Activated naive CD8-positive, alpha-beta T cell treated with anti-CD3 and anti-CD28 coated beads, Interleukin-2, amount 10 ng/mL, durations not matched to agents 7 days and 5 days (primary cell): Measurements from ENCODE around the gene SSTR4. TPM values are rescaled to one million over a fixed set of nuclear protein-coding genes. Genes with fewer than 3 reads are reported as not detected.
"Not testable (repeated sequence)": the region's sequence is repeated elsewhere in the genome, so short reads cannot be mapped to it uniquely, and the experiment has no call there.

Experiments
- ATAC-seq: fragments of 150-1000 bp; cut with Tn5 transposase; one replicate; pipeline ENCODE4 v1.10.0; 2021; ENCODE audit warnings: low read depth, moderate library complexity
- POLR2A ChIA-PET: fragments of 350-600 bp; sonication (Branson Sonifier 250); formaldehyde crosslinking; loops from one replicate; lab custom pipeline; 2021; ENCODE audit warnings: antibody characterized with exemption; lab: Charles Lee
- DNase-seq: peaks from one replicate; pipeline ENCODE4 v3.0.0; 2021
- H3K27ac Mint-ChIP-seq: one replicate; pipeline ENCODE4 v1.8.0; 2022; ENCODE audit warnings: mild to moderate bottlenecking, mixed read lengths
- H3K27me3 Mint-ChIP-seq: one replicate; pipeline ENCODE4 v1.8.0; 2022; ENCODE audit warnings: mild to moderate bottlenecking, moderate library complexity, mixed read lengths
- H3K36me3 Mint-ChIP-seq: one replicate; pipeline ENCODE4 v1.8.0; 2021; ENCODE audit warnings: mild to moderate bottlenecking, mixed read lengths
- H3K4me1 Mint-ChIP-seq: one replicate; pipeline ENCODE4 v1.8.0; 2021; ENCODE audit warnings: mixed read lengths
- H3K4me3 Mint-ChIP-seq: one replicate; pipeline ENCODE4 v1.8.0; 2022; ENCODE audit warnings: mild to moderate bottlenecking, moderate library complexity, mixed read lengths
- H3K9me3 Mint-ChIP-seq: one replicate; pipeline ENCODE4 v1.8.0; 2021; ENCODE audit warnings: mixed read lengths
- total RNA-seq, 2 experiments: library from RNA; stranded (reverse); gene quantifications; one replicate each; pipeline ENCODE4 v1.2.3, GENCODE V29; 2021

Gene SSTR4, protein sequence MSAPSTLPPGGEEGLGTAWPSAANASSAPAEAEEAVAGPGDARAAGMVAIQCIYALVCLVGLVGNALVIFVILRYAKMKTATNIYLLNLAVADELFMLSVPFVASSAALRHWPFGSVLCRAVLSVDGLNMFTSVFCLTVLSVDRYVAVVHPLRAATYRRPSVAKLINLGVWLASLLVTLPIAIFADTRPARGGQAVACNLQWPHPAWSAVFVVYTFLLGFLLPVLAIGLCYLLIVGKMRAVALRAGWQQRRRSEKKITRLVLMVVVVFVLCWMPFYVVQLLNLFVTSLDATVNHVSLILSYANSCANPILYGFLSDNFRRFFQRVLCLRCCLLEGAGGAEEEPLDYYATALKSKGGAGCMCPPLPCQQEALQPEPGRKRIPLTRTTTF
- total RNA-seq, result not detected

DNA sequence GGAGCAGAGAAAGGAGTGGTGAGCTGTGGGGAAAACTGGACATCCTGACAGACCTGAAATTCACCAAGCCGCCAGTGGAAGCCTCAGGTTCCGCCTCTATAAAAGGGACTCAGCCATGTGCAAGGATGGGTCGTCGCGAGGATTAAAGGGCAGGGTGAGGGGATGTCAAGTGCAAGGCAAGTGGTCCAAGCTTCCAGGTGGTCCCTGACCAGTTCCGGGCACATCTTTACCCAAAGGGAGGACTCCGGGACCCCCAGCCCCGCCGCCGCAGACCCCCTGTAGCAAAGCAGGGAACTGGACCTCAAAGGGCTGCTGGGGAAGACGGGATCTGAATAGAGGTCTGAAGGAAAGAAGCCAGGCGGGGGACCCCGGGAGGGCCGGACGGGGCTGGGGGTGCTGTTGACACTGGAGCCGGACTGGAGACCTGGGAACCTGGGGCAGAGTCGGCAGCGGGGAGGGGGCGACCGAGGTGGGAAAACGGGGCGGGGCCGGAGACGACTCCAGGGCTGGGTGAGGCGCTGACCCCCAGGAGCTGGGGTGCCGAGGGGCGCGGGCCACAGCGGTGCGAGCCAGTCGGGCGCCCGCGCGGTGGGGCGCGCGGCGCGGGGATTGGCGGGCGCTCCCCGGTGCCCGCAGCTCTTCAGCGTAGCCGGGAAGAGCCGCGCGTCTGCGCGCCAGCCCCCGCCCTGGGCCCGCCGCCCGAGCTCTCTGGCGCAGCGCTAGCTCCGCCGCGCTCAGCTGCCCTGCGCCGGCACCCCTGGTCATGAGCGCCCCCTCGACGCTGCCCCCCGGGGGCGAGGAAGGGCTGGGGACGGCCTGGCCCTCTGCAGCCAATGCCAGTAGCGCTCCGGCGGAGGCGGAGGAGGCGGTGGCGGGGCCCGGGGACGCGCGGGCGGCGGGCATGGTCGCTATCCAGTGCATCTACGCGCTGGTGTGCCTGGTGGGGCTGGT, at the start of gene SSTR4:
Gene SSTR4, plus strand, starts transcription at position 592 of the 951 bp plus-strand sequence. Its CDS starts 172 bp downstream, at position 764.
- POLR2A ChIA-PET, result no interaction called here
- Mint-ChIP-seq H3K4me3 (no peak within 1 kb of the TSS), H3K27ac (no peak within 1 kb of the TSS), H3K36me3 (no peaks in the 10 kb centered on the region), H3K27me3 (peaks cover 11% of the 10 kb centered on the region), H3K9me3 (no peaks in the 10 kb centered on the region), H3K4me1 (peaks cover 4% of the 10 kb centered on the region)
- DNase-seq, result no peak
- ATAC-seq, result no peak

DNA sequence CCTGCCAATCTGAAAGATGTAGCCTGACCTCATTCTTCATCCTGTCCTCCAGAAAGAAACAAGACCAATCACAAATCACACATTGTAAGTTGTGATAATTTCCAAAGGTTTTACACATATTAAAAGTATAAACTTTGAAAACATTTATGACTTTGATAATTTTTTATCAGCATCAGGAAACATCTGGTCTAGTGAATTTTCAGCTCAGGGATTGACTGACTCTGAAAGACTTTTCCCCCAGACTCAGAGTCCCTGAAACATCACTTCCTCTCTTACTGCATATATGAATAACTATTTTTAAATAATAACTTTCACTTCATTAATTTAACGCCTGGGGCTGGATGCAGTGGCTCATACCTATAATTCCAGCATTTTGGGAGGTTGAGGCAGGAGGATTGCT, 48.5 kb upstream of the SSTR4 start:
- H3K36me3 Mint-ChIP-seq, result no peaks in the 10 kb centered on the region
- DNase-seq (no peak), ATAC-seq (no peak)
- no peaks in the 10 kb centered on the region for H3K4me1 Mint-ChIP-seq
- H3K4me3 Mint-ChIP-seq, result no peak overlapping the region
- POLR2A ChIA-PET, result no interaction called here
- peaks cover 3% of the 10 kb centered on the region for H3K9me3 Mint-ChIP-seq
- H3K27ac Mint-ChIP-seq, result no peak overlapping the region
- no peaks in the 10 kb centered on the region for H3K27me3 Mint-ChIP-seq

DNA sequence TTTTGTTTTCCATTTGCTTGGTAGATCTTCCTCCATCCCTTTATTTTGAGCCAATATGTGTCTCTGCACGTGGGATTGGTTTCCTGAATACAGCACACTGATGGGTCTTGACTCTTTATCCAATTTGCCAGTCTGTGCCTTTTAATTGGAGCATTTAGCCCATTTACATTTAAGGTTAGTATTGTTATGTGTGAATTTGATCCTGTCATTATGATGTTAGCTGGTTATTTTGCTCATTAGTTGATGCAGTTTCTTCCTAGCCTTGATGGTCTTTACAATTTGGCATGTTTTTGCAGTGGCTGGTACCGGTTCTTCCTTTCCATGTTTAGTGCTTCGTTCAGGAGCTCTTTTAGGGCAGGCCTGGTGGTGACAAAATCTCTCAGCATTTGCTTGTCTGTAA, 43.7 kb upstream of the SSTR4 start:
- H3K4me1 Mint-ChIP-seq, DNase-seq, H3K4me3 Mint-ChIP-seq, POLR2A ChIA-PET, H3K36me3 Mint-ChIP-seq, H3K9me3 Mint-ChIP-seq, H3K27me3 Mint-ChIP-seq, H3K27ac Mint-ChIP-seq, ATAC-seq: not testable (repeated sequence)

DNA sequence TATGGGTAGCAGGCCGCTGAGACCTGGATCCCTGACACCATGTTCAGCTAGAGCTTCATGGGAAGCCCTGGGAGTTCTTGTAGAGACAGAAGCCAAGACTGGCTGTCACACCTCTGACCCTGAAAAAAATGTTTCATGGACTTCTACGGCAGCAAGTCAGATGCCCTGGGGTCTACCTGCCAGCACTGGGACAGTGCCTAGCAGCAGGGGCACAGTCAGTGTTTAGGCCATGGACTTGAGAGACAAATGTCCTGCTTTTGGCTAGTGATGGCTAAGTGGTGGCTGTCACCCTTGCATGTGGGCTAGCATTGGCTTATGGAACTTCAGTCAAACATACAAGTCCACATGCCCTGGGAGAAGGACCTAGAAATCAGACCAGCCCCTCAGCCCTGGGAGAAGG, 41.3 kb upstream of the SSTR4 start:
- Mint-ChIP-seq H3K27ac (no peak overlapping the region), H3K9me3 (no peaks in the 10 kb centered on the region), H3K36me3 (no peaks in the 10 kb centered on the region), H3K4me3 (no peak overlapping the region), H3K4me1 (no peaks in the 10 kb centered on the region), H3K27me3 (no peaks in the 10 kb centered on the region)
- POLR2A ChIA-PET, result no interaction called here
- ATAC-seq, result no peak
- DNase-seq, result no peak

DNA sequence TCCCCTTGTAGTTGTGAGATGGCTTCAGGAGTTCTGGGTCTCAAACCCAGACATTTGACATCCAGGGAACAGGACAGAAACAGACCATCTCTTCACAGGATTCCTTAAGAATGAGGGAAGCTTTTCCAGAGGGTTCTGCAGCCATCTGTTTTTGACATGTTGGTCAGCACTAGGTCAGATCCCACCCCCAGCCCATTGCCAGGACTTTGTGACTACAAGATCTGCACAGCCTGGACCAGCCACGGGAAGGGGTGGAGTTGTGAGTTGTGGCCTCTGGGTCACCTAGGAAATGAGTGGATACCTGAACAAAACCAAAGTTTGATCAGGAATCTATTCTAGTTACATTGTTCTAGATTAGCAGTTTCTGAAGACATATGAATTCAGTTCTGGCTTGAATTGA, 39.2 kb upstream of the SSTR4 start:
- ATAC-seq (no peak), DNase-seq (no peak)
- H3K27me3 Mint-ChIP-seq, result no peaks in the 10 kb centered on the region
- no peak overlapping the region for H3K27ac Mint-ChIP-seq
- no peaks in the 10 kb centered on the region for H3K9me3 Mint-ChIP-seq
- H3K4me3 Mint-ChIP-seq, result no peak overlapping the region
- POLR2A ChIA-PET, result no interaction called here
- H3K36me3 Mint-ChIP-seq, result no peaks in the 10 kb centered on the region
- H3K4me1 Mint-ChIP-seq, result no peaks in the 10 kb centered on the region

DNA sequence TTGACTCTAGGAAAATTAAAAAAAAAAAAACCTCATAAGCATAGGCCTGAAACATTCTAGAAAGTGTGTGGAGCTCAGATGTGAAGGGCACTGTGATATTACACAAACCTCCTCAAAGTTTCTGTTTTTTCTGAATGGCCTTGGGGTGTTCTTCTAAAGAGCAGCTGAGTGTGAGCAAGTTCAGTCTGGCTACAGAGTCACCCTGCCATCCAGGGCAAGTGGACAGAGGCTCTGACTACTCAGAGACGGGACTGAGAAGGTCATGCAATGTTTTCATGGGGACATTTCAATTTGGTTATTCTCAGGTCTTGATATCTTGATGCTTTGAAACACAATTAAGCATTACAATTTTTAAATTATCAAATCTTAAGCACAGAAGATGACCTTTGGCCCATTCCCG, 36.6 kb upstream of the SSTR4 start:
- no peaks in the 10 kb centered on the region for H3K9me3 Mint-ChIP-seq
- no peaks in the 10 kb centered on the region for H3K36me3 Mint-ChIP-seq
- H3K27ac Mint-ChIP-seq, result no peak overlapping the region
- H3K4me1 Mint-ChIP-seq, result no peaks in the 10 kb centered on the region
- no peaks in the 10 kb centered on the region for H3K27me3 Mint-ChIP-seq
- ATAC-seq (no peak), DNase-seq (no peak)
- no peak overlapping the region for H3K4me3 Mint-ChIP-seq
- POLR2A ChIA-PET, result no interaction called here

DNA sequence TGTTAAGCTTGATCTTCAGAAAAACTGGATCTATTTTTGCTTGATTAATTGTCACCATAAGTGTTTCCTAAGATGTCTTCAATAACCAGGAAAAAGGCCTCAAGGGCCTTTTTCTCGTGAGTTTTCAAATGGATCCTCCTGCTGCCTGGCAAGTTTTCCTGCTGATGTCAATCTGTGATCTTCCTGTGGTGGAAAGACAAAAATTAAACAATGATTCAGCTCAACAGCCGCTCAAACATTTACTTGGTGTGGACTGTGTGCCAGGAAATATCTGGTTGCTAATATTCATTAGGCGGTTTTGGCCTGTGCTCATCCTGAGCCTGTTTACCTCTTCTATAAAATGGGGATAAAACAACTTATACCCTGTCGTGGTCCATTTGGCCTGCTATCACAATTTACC, 35.4 kb upstream of the SSTR4 start:
- no peaks in the 10 kb centered on the region for H3K9me3 Mint-ChIP-seq
- no peaks in the 10 kb centered on the region for H3K4me1 Mint-ChIP-seq
- ATAC-seq (no peak), DNase-seq (no peak)
- H3K27ac Mint-ChIP-seq, result no peak overlapping the region
- H3K36me3 Mint-ChIP-seq, result no peaks in the 10 kb centered on the region
- no peaks in the 10 kb centered on the region for H3K27me3 Mint-ChIP-seq
- POLR2A ChIA-PET, result no interaction called here
- no peak overlapping the region for H3K4me3 Mint-ChIP-seq

DNA sequence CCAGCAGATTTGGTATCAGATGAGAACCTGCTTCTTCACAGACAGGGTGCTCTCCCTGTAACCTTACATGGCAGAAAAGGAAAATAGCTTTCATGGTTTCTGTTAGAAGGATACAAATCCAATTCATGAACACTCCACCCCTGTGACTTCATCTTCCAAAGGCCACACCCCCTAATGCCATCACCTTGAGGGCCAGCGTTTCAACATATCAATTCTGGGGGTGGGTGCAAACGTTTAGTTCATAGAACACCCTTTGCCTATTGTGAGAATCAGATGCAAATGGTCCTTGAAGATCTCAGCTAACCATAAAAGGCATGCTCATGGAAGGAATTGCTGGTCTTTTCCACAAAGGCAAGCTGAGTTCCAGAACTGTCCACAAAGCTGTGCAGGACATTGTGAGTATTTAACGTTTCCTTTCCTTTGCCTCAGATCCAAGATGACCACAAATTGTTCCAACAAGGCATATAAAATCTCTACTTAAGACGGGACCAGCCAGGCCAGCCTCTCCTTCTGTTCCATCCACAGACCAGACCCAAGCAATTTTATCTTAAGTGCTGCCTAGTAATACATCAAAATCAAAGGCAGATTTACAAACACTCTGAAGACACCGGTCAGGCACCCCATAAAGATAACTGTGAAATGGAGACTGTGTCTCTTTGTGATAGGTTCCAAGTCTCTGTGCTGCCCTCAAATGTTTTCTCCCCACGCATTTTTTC, 34.7 kb upstream of the SSTR4 start:
- POLR2A ChIA-PET, result no interaction called here
- DNase-seq, result no peak
- H3K27me3 Mint-ChIP-seq, result peaks cover 2% of the 10 kb centered on the region
- H3K4me1 Mint-ChIP-seq, result no peaks in the 10 kb centered on the region
- no peak overlapping the region for H3K27ac Mint-ChIP-seq
- H3K36me3 Mint-ChIP-seq, result no peaks in the 10 kb centered on the region
- no peak overlapping the region for H3K4me3 Mint-ChIP-seq
- ATAC-seq, result no peak
- H3K9me3 Mint-ChIP-seq, result no peaks in the 10 kb centered on the region

DNA sequence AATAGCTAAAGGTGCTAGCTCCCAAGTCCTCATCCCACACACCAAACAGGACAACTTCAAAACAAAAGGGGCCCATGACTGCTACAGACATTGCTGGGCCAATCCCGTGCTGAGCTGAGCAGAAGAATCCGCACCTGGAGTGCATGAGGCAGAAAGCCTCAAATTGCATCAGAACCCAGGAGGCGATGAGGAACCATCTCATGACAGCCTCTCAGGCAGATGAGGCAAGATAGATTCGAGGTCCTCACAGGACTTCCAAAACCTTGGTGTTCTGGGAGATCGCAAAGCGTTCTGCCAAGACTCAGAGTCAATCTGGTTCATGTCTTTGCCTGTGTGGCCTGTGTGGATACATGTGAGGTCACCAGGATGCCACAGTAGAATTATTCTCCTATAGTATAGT, 32.8 kb upstream of the SSTR4 start:
- H3K36me3 Mint-ChIP-seq, result no peaks in the 10 kb centered on the region
- H3K4me3 Mint-ChIP-seq, result no peak overlapping the region
- peaks cover 2% of the 10 kb centered on the region for H3K27me3 Mint-ChIP-seq
- no peak for ATAC-seq
- no peaks in the 10 kb centered on the region for H3K9me3 Mint-ChIP-seq
- H3K4me1 Mint-ChIP-seq, result no peaks in the 10 kb centered on the region
- no peak for DNase-seq
- H3K27ac Mint-ChIP-seq, result no peak overlapping the region
- POLR2A ChIA-PET, result no interaction called here

DNA sequence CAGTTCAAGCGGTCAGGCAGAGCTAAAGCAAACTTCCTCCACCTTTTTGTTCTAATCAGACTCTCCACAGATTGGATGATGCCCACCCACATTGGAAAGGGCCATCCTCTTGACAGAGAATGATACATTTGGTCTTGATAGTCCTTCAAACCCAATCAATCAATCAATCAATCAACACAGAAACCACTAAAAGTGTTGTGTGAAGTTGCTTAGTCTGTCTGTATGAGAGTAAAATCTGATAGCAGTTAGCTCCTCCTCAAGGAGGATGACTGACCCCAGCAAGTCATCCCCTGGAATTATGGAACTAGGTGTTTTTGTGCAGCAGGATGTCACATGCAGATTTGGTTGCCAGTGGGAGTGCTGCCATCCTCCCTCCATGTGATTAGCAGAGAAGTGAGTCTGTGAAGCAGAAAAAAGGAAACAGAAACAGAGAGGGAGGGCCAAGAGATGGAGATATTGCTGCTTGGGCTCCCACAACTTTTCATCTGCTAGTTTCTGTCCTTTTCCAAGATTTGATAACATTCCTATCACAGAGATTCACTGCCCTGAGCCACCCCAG, 32.0 kb upstream of the SSTR4 start:
- DNase-seq (no peak), ATAC-seq (no peak)
- POLR2A ChIA-PET, result no interaction called here
- H3K27me3 Mint-ChIP-seq, result peaks cover 2% of the 10 kb centered on the region
- H3K27ac Mint-ChIP-seq, result no peak overlapping the region
- H3K36me3 Mint-ChIP-seq, result no peaks in the 10 kb centered on the region
- no peak overlapping the region for H3K4me3 Mint-ChIP-seq
- H3K9me3 Mint-ChIP-seq, result no peaks in the 10 kb centered on the region
- no peaks in the 10 kb centered on the region for H3K4me1 Mint-ChIP-seq

DNA sequence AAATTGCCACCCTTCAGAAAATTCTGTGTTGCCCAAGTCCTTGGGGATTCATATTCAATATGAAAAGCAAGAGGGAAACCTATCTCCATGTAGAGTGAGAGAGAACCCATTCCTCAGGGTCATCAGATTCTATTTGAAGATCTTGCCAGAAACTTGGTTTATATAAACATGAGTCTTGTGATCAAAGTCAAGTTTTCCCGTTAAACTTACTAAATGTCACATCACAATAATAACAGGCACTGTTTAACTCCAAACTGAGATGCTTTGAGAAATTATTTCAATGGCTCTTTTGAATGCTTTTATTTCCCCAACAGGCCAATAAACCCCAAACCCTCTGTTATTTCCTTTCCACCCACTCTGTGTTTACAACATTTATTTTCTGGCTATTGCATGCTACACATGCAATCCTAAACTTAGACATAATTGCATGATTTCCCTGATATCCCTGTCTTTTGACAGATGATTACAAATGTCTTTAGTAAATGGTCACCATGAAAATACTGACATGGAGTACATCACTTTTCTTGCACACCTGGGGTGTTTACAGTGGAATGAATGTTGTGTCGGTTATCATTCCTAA, 31.1 kb upstream of the SSTR4 start:
- H3K27ac Mint-ChIP-seq, result no peak overlapping the region
- peaks cover 2% of the 10 kb centered on the region for H3K27me3 Mint-ChIP-seq
- DNase-seq, result no peak
- H3K9me3 Mint-ChIP-seq, result no peaks in the 10 kb centered on the region
- ATAC-seq, result no peak
- no peaks in the 10 kb centered on the region for H3K36me3 Mint-ChIP-seq
- no peak overlapping the region for H3K4me3 Mint-ChIP-seq
- no peaks in the 10 kb centered on the region for H3K4me1 Mint-ChIP-seq
- POLR2A ChIA-PET, result no interaction called here

DNA sequence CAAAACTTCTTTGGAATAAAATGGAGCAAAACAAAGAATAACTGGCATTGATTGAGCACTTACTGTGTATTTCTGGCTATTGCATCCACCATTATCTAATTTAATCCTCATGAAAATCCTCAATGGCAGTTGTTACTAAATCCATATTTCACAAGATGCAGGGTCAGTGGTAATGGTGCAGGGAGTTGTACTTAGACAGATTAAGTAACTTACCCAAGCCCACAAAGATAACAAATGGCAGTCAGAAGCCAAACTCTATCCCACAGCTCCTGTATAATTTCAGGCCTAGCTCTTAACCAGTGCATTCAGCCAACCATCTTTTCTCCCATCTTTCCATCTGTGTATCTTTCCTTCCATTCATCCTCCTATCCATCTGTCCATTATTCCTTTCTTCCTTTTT, 29.3 kb upstream of the SSTR4 start:
- ATAC-seq (no peak), DNase-seq (no peak)
- Mint-ChIP-seq H3K27ac (no peak overlapping the region), H3K27me3 (peaks cover 2% of the 10 kb centered on the region), H3K36me3 (no peaks in the 10 kb centered on the region), H3K4me1 (no peaks in the 10 kb centered on the region), H3K9me3 (no peaks in the 10 kb centered on the region), H3K4me3 (no peak overlapping the region)
- POLR2A ChIA-PET, result no interaction called here

DNA sequence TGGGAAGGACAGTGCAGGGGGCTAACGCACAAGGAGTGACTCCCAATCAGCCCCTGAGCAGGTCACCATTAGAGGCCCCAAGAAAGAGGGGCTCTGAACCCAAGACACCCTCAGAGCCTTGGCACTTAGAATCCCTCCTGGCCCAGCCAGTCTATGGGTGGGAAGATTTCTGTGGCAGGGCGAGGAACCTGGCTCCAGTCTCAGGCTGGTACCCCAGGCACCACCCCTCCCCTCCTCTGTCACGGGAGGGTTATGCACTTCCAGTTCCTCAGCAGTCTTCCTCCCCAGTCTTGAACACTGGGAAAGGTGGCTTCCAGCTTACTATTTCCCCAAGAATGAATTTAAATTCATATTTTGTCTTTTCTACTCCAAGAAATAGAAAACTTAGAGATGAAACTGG, 27.6 kb upstream of the SSTR4 start:
- ATAC-seq, result no peak
- H3K27me3 Mint-ChIP-seq, result peaks cover 2% of the 10 kb centered on the region
- H3K27ac Mint-ChIP-seq, result no peak overlapping the region
- H3K36me3 Mint-ChIP-seq, result no peaks in the 10 kb centered on the region
- POLR2A ChIA-PET, result no interaction called here
- H3K4me3 Mint-ChIP-seq, result no peak overlapping the region
- DNase-seq, result no peak
- no peaks in the 10 kb centered on the region for H3K4me1 Mint-ChIP-seq
- no peaks in the 10 kb centered on the region for H3K9me3 Mint-ChIP-seq
